Loucy (cell line): ENCODE measurements around the gene SSTR5.

Experiments used
- H2AFZ ChIP-seq: fragments of 200-600 bp; sonication (generic); 2 replicates; pipeline ENCODE4 v1.6.0; 2016; ENCODE audit warnings: antibody characterized with exemption, mild to moderate bottlenecking, low read length, moderate library complexity
- H3F3A ChIP-seq: fragments of 200-600 bp; 2 replicates; pipeline ENCODE4 v1.6.0; 2016; ENCODE audit warnings: antibody characterized with exemption, low read depth, mild to moderate bottlenecking
- H3K27me3 ChIP-seq: fragments of 200-600 bp; sonication (generic); 2 replicates; pipeline ENCODE4 v1.6.1; 2014; ENCODE audit warnings: low read length, mild to moderate bottlenecking; ENCODE audit not compliant: insufficient read depth, poor library complexity, severe bottlenecking
- H3K36me3 ChIP-seq: fragments of 200-600 bp; sonication (generic); 2 replicates; pipeline ENCODE4 v1.6.1; 2016; ENCODE audit warnings: low read length; ENCODE audit not compliant: insufficient read depth
- H3K4me1 ChIP-seq: fragments of 200-600 bp; sonication (generic); 2 replicates; pipeline ENCODE4 v1.5.1; 2014; ENCODE audit warnings: low read length, mild to moderate bottlenecking; ENCODE audit not compliant: insufficient read depth, poor library complexity, severe bottlenecking
- H3K4me2 ChIP-seq: fragments of 200-600 bp; sonication (generic); 2 replicates; pipeline ENCODE4 v1.6.0; 2014; ENCODE audit warnings: antibody characterized with exemption, low read length, low read depth, mild to moderate bottlenecking; ENCODE audit not compliant: poor library complexity, severe bottlenecking
- H3K4me3 ChIP-seq: fragments of 200-600 bp; sonication (generic); 2 replicates; pipeline ENCODE4 v1.5.1; 2014; ENCODE audit warnings: low read length, mild to moderate bottlenecking, mixed read lengths; ENCODE audit not compliant: poor library complexity, severe bottlenecking
- H3K79me2 ChIP-seq: fragments of 200-600 bp; sonication (generic); 2 replicates; pipeline ENCODE4 v1.6.1; 2014; ENCODE audit warnings: low read length; ENCODE audit not compliant: insufficient read depth
- H3K9ac ChIP-seq: fragments of 200-600 bp; sonication (generic); 2 replicates; pipeline ENCODE4 v1.6.0; 2014; ENCODE audit warnings: mild to moderate bottlenecking, low read depth, low read length, moderate library complexity; ENCODE audit not compliant: poor library complexity, severe bottlenecking
- H3K9me2 ChIP-seq: fragments of 200-600 bp; sonication (generic); replicated peaks from 2 replicates; pipeline ENCODE4 v1.6.1; 2016; ENCODE audit warnings: low read depth, low read length, mixed read lengths
- H3K9me3 ChIP-seq: fragments of 200-600 bp; sonication (generic); 2 replicates; pipeline ENCODE4 v1.6.1; 2014; ENCODE audit warnings: mild to moderate bottlenecking, antibody characterized with exemption, low read length, low read depth; ENCODE audit not compliant: insufficient read depth
- H4K20me1 ChIP-seq: fragments of 200-600 bp; sonication (generic); 2 replicates; pipeline ENCODE4 v1.6.0; 2014; ENCODE audit warnings: antibody characterized with exemption, low read length, mild to moderate bottlenecking; ENCODE audit not compliant: insufficient read depth, poor library complexity, severe bottlenecking
- EZH2phosphoT487 ChIP-seq: fragments of 200-600 bp; IDR thresholded peaks from 2 replicates; pipeline ENCODE4 v1.6.1; 2018; ENCODE audit warnings: antibody characterized with exemption, mild to moderate bottlenecking, moderate library complexity, borderline replicate concordance
- TF ChIP-seq, protein P1 (sequence below): fragments of 200-600 bp; sonication (generic); conservative IDR thresholded peaks from 2 replicates; pipeline ENCODE4 v1.5.1; 2014; ENCODE audit warnings: mild to moderate bottlenecking, antibody characterized with exemption, low read length

SSTR5 gene

GRCh38 chr16:1055557-1055924 lies 17.0 kb upstream of the SSTR5 start:
- Histone ChIP-seq H2AFZ (no peak overlapping the region), H3K27me3 (no peaks in the 10 kb centered on the region), H3K9me2 (no peaks in the 10 kb centered on the region), H3K4me1 (no peaks in the 10 kb centered on the region), H3K4me2 (no peak overlapping the region), H3K9me3 (no peaks in the 10 kb centered on the region), H3K4me3 (no peak overlapping the region), H3K9ac (no peak overlapping the region), H3K79me2 (no peaks in the 10 kb centered on the region), H3K36me3 (no peaks in the 10 kb centered on the region), H3F3A (no peaks in the 10 kb centered on the region), H4K20me1 (no peaks in the 10 kb centered on the region)
- TF ChIP-seq, protein P1, sequence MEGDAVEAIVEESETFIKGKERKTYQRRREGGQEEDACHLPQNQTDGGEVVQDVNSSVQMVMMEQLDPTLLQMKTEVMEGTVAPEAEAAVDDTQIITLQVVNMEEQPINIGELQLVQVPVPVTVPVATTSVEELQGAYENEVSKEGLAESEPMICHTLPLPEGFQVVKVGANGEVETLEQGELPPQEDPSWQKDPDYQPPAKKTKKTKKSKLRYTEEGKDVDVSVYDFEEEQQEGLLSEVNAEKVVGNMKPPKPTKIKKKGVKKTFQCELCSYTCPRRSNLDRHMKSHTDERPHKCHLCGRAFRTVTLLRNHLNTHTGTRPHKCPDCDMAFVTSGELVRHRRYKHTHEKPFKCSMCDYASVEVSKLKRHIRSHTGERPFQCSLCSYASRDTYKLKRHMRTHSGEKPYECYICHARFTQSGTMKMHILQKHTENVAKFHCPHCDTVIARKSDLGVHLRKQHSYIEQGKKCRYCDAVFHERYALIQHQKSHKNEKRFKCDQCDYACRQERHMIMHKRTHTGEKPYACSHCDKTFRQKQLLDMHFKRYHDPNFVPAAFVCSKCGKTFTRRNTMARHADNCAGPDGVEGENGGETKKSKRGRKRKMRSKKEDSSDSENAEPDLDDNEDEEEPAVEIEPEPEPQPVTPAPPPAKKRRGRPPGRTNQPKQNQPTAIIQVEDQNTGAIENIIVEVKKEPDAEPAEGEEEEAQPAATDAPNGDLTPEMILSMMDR: no peak
- TF ChIP-seq EZH2phosphoT487: no peak

- H3K4me1 ChIP-seq: no peaks in the 10 kb centered on the region
These were observed 16.4 kb upstream of the SSTR5 start for GRCh38 chr16:1056196-1056595.

DNA sequence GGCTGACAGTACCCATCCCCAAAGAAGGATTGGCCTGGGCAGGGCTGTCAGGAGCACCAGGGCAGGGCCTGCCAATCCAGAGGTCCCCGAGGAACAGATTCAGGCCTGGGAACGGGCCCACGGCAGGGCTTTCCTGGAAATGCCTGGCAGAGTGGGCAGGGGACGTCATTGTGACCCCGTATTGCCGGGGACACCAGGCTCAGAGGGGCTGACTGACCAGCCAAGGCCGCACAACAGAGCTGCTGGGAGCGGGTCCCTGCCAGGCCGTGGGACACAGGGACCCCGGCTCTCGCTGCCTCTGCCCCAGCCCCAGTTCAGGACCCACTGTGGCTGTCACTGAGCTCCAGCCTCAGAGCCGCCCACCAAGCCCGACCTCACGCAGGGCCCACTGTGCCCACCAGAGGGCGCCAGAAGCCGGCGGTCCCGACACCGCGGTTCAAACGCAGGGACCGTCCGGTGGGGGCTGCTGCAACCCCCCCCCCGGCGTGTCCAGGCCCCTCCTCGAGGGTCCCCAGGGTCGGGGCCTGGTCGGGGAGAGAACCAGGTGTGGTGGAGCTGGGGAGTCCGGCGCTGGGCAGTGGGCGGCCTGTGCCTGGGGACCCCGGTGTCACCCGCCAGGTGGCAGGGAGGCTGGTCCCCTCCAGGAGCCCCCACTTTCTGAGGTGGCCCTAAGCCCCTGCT lies 15.2 kb upstream of the SSTR5 start:
- Histone ChIP-seq H3F3A (no peaks in the 10 kb centered on the region), H3K79me2 (no peaks in the 10 kb centered on the region), H2AFZ (no peak overlapping the region), H4K20me1 (no peaks in the 10 kb centered on the region), H3K9me2 (no peaks in the 10 kb centered on the region), H3K9ac (no peak overlapping the region), H3K36me3 (no peaks in the 10 kb centered on the region), H3K4me1 (no peaks in the 10 kb centered on the region), H3K4me3 (no peak overlapping the region), H3K9me3 (no peaks in the 10 kb centered on the region), H3K27me3 (no peaks in the 10 kb centered on the region), H3K4me2 (no peak overlapping the region)
- TF ChIP-seq, protein P1: no peak; the same call in 1 of the 2 replicates
- TF ChIP-seq EZH2phosphoT487: no peak

More at GRCh38 chr16:1056196-1056595, 16.4 kb upstream of the SSTR5 start:
- no peaks in the 10 kb centered on the region for H3K9me2 ChIP-seq
- no peaks in the 10 kb centered on the region for H3K9me3 ChIP-seq
- no peak overlapping the region for H2AFZ ChIP-seq
- H3F3A ChIP-seq: no peaks in the 10 kb centered on the region
- H3K4me2 ChIP-seq: no peak overlapping the region
- TF ChIP-seq, protein P1: no peak
- no peak for TF ChIP-seq EZH2phosphoT487
- no peaks in the 10 kb centered on the region for H3K27me3 ChIP-seq
- H3K4me3 ChIP-seq: no peak overlapping the region
- no peaks in the 10 kb centered on the region for H4K20me1 ChIP-seq
- no peaks in the 10 kb centered on the region for H3K79me2 ChIP-seq
- no peaks in the 10 kb centered on the region for H3K36me3 ChIP-seq
- H3K9ac ChIP-seq: no peak overlapping the region
